Measurements from ENCODE around the gene TATDN2. TPM values are rescaled to one million over a fixed set of nuclear protein-coding genes. Genes with fewer than 3 reads are reported as not detected.
A peak's percentile ranks its signal among the peaks of the same experiment; 100 is the strongest.

TATDN2 gene
- total and polyA plus RNA-seq, 9 of the 15 experiments (the other 6 are each of a cell fraction or from before 2014, with no cell fraction given) = 5.2 to 44.7 (median 25.8) TPM

DNA sequence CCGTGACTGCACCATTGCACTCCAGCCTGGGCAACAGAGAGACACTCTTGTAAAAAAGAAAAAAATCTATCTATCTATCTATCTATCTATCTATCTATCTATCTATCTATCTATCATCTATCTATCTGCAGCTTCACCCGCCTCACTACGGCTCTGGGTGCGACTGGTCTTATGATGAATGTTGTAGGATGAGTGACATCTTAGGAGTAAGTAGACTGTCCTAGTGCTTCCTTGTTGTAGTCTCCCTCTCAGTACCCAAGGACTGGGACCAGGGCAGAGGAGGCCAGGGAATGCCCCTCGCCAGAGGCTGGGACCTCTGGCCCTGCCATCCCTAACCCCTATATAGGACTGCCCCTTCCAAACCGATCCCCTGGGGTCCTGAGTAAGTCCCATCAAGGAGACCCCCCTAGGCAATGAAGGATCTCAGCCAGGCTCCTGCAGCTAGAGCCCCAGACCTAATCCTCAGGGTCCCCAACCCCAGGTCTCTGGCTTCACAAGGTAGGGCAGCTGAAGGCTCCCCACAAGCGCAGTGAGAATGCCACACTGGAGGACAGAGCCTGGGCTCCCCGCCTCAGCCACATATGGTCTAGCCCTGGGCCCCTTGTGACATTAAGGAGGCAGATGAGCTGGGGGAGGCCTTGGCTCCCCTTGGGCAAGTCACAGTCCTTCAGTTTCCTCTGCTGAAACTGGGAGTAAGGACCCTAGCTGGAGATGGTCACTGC is 73.5 kb downstream of the TATDN2 start (continued):
- TF ChIP-seq, protein P1, sequence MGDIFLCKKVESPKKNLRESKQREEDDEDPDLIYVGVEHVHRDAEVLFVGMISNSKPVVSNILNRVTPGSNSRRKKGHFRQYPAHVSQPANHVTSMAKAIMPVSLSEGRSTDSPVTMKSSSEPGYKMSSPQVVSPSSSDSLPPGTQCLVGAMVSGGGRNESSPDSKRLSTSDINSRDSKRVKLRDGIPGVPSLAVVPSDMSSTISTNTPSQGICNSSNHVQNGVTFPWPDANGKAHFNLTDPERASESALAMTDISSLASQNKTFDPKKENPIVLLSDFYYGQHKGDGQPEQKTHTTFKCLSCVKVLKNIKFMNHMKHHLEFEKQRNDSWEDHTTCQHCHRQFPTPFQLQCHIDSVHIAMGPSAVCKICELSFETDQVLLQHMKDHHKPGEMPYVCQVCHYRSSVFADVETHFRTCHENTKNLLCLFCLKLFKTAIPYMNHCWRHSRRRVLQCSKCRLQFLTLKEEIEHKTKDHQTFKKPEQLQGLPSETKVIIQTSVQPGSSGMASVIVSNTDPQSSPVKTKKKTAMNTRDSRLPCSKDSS (IDR thresholded peaks at IDR 0.05; ENCODE audit: low read depth, partially characterized antibody) = no peak
- TF ChIP-seq NCOR1 (IDR thresholded peaks at IDR 0.05) (no peak), ETS2 (tag; IDR thresholded peaks at IDR 0.05; ENCODE audit: borderline replicate concordance, poor library complexity, severe bottlenecking) (no peak), RCOR1 (IDR thresholded peaks at IDR 0.05; ENCODE audit: borderline replicate concordance in 1 of 2, low read depth in 2 of 2, low read length in 2 of 2) (no peak), ZNF274 (IDR thresholded peaks at IDR 0.05; ENCODE audit: borderline replicate concordance, low read depth, low read length) (0 out of 2 replicates have a peak, but pooled peaks have one; percentile 2), EWSR1 (IDR thresholded peaks at IDR 0.05; ENCODE audit: borderline replicate concordance, low read depth, partially characterized antibody) (no peak), OTX1 (CRISPR knock-in tag; IDR thresholded peaks at IDR 0.05) (no peak), ZBTB7A (IDR thresholded peaks at IDR 0.05; ENCODE audit: borderline replicate concordance, control insufficient read depth, low read depth, low read length) (no peak), BDP1 (IDR thresholded peaks at IDR 0.05; ENCODE audit: insufficient read depth, insufficient read length) (no peak), SPI1 (IDR thresholded peaks at IDR 0.05; ENCODE audit: borderline replicate concordance, low read depth, low read length) (no peak), CHD1 (IDR thresholded peaks at IDR 0.05; ENCODE audit: low read length) (no peak)
- TF ChIP-seq, protein P2, sequence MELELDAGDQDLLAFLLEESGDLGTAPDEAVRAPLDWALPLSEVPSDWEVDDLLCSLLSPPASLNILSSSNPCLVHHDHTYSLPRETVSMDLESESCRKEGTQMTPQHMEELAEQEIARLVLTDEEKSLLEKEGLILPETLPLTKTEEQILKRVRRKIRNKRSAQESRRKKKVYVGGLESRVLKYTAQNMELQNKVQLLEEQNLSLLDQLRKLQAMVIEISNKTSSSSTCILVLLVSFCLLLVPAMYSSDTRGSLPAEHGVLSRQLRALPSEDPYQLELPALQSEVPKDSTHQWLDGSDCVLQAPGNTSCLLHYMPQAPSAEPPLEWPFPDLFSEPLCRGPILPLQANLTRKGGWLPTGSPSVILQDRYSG (tag; conservative IDR thresholded peaks at IDR 0.05; ENCODE audit: low read depth) = no peak
- TF ChIP-seq, protein P3, sequence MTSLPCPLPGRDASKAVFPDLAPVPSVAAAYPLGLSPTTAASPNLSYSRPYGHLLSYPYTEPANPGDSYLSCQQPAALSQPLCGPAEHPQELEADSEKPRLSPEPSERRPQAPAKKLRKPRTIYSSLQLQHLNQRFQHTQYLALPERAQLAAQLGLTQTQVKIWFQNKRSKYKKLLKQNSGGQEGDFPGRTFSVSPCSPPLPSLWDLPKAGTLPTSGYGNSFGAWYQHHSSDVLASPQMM (CRISPR knock-in tag; IDR thresholded peaks at IDR 0.05) = no peak
- TF ChIP-seq, protein P4, sequence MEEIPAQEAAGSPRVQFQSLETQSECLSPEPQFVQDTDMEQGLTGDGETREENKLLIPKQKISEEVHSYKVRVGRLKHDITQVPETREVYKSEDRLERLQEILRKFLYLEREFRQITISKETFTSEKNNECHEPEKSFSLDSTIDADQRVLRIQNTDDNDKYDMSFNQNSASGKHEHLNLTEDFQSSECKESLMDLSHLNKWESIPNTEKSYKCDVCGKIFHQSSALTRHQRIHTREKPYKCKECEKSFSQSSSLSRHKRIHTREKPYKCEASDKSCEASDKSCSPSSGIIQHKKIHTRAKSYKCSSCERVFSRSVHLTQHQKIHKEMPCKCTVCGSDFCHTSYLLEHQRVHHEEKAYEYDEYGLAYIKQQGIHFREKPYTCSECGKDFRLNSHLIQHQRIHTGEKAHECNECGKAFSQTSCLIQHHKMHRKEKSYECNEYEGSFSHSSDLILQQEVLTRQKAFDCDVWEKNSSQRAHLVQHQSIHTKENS (CRISPR knock-in tag; IDR thresholded peaks at IDR 0.05) = no peak
- TF ChIP-seq, protein P5, sequence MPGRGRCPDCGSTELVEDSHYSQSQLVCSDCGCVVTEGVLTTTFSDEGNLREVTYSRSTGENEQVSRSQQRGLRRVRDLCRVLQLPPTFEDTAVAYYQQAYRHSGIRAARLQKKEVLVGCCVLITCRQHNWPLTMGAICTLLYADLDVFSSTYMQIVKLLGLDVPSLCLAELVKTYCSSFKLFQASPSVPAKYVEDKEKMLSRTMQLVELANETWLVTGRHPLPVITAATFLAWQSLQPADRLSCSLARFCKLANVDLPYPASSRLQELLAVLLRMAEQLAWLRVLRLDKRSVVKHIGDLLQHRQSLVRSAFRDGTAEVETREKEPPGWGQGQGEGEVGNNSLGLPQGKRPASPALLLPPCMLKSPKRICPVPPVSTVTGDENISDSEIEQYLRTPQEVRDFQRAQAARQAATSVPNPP (IDR thresholded peaks at IDR 0.05; ENCODE audit: borderline replicate concordance, insufficient read depth, insufficient read length) = no peak
- TF ChIP-seq, protein P6, sequence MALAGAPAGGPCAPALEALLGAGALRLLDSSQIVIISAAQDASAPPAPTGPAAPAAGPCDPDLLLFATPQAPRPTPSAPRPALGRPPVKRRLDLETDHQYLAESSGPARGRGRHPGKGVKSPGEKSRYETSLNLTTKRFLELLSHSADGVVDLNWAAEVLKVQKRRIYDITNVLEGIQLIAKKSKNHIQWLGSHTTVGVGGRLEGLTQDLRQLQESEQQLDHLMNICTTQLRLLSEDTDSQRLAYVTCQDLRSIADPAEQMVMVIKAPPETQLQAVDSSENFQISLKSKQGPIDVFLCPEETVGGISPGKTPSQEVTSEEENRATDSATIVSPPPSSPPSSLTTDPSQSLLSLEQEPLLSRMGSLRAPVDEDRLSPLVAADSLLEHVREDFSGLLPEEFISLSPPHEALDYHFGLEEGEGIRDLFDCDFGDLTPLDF (CRISPR knock-in tag; IDR thresholded peaks at IDR 0.05) = no peak
- TF ChIP-seq, protein P7, sequence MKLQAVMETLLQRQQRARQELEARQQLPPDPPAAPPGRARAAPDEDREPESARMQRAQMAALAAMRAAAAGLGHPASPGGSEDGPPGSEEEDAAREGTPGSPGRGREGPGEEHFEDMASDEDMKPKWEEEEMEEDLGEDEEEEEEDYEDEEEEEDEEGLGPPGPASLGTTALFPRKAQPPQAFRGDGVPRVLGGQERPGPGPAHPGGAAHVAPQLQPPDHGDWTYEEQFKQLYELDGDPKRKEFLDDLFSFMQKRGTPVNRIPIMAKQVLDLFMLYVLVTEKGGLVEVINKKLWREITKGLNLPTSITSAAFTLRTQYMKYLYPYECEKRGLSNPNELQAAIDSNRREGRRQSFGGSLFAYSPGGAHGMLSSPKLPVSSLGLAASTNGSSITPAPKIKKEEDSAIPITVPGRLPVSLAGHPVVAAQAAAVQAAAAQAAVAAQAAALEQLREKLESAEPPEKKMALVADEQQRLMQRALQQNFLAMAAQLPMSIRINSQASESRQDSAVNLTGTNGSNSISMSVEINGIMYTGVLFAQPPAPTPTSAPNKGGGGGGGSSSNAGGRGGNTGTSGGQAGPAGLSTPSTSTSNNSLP (IDR thresholded peaks at IDR 0.05; ENCODE audit: borderline replicate concordance, low read depth, low read length) = no peak

Data from K562 (cell line).